Vagina (tissue), 2 donors: ENCODE results near the gene ST6GAL2. TPM values are rescaled to one million over a fixed set of nuclear protein-coding genes. Genes with fewer than 3 reads are reported as not detected.

Experiments used
- DNase-seq, 2 donors: peaks; one replicate each; pipeline ENCODE4 v3.0.0-alpha.2; 2017; ENCODE audit errors: extremely low spot score in 2 of 2
- H3K27ac ChIP-seq: fragments of 200-600 bp; sonication (generic); one replicate; pipeline ENCODE4 v1.5.1; 2019
- H3K27me3 ChIP-seq: fragments of 200-600 bp; sonication (generic); one replicate; pipeline ENCODE4 v1.5.1; 2019
- H3K36me3 ChIP-seq, 2 donors: fragments of 200-600 bp; sonication (generic); one replicate each; pipeline ENCODE4 v1.5.1; 2017 to 2019
- H3K4me1 ChIP-seq: fragments of 200-600 bp; sonication (generic); one replicate; pipeline ENCODE4 v1.5.1; 2019
- H3K4me3 ChIP-seq, 2 donors: fragments of 200-600 bp; sonication (generic); 1 replicate in 1 of 2; 2 replicates in 1 of 2; pipeline ENCODE4 v1.5.1; 2016 to 2019
- H3K9me3 ChIP-seq: fragments of 200-600 bp; sonication (generic); one replicate; pipeline ENCODE4 v1.5.1; 2019
- CTCF ChIP-seq, 3 experiments: fragments of 450-650 bp in 2 of 3; fragments of 200-600 bp in 1 of 3; sonication (generic) in 1 of 3; IDR thresholded peaks; one replicate each; pipeline ENCODE4 v1.5.1; 2017 to 2019; ENCODE audit warnings: antibody characterized with exemption in 3 of 3, mild to moderate bottlenecking in 2 of 3, moderate library complexity in 2 of 3
- POLR2A ChIP-seq, 2 donors: fragments of 450-650 bp; IDR thresholded peaks; one replicate each; pipeline ENCODE4 v1.6.1; 2017; ENCODE audit warnings: antibody characterized with exemption in 2 of 2, mild to moderate bottlenecking in 2 of 2, moderate library complexity in 2 of 2
- POLR2AphosphoS5 ChIP-seq, 2 donors: sonication (generic); formaldehyde crosslinking; IDR thresholded peaks; one replicate each; pipeline ENCODE4 v1.9.0; 2017; ENCODE audit warnings: antibody characterized with exemption in 2 of 2, mild to moderate bottlenecking in 2 of 2, low read depth in 1 of 2; ENCODE audit not compliant: insufficient read depth in 1 of 2
- intact Hi-C: fragments of 100-400 bp; cut with DNase I; formaldehyde crosslinking; loops from one replicate; pipeline ENCODE4 v1.15.1; 2023
- total RNA-seq: library from RNA; depleted of rRNA; stranded (reverse); fragments of >200 nt; gene quantifications from one replicate; pipeline ENCODE4 v1.2.3, GENCODE V29; 2016

Gene ST6GAL2
- total RNA-seq, 1 donor from 2014 or later, result 2.9 TPM

DNA sequence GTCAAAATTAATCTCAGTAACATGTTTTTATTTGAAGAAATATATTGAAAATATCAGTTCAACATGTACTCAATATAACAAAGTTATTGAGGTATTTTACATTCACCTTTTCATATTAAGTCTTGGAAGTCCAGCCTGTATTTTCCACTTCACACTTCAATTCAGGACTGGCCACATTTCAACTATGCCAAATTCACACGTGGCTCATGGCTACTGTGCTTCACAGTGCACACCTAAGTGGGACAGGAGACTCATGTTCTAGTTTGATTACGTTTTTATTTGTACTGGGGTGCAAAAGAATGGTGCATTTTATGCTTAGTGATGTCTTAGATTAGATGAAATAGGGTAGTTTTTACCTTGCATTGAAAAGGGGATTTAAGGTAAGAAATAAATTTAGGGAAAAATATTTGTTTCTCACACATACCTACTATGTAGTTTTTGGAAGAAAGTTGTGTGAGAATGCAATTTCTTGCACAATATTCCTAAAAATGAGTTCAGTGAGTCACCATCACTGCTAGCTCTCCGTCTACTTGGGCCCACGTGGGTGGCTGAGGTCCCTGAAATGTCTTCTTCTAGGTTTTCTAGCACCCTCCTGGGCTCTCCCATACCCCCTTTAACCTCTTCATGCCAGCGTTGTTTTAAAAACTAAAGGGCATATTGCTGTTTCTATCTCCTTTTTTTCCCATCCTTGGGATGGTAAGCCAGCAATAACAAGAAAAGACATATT, 87.0 kb downstream of the ST6GAL2 start:
- TF ChIP-seq POLR2A (IDR thresholded peaks at IDR 0.05) (no peak), POLR2AphosphoS5 (IDR thresholded peaks at IDR 0.05; ENCODE audit: insufficient read depth in 1 of 2, low read depth in 1 of 2) (no peak), CTCF (IDR thresholded peaks at IDR 0.05) (no peak)
- intact Hi-C loops, result no loop called here
- H3K9me3 ChIP-seq, result no peaks in the 10 kb centered on the region
- no peak overlapping the region for H3K4me3 ChIP-seq
- H3K4me1 ChIP-seq, result no peaks in the 10 kb centered on the region
- H3K36me3 ChIP-seq, result no peaks in the 10 kb centered on the region
- DNase-seq, result no peak
- H3K27ac ChIP-seq, result no peak overlapping the region
- no peaks in the 10 kb centered on the region for H3K27me3 ChIP-seq

DNA sequence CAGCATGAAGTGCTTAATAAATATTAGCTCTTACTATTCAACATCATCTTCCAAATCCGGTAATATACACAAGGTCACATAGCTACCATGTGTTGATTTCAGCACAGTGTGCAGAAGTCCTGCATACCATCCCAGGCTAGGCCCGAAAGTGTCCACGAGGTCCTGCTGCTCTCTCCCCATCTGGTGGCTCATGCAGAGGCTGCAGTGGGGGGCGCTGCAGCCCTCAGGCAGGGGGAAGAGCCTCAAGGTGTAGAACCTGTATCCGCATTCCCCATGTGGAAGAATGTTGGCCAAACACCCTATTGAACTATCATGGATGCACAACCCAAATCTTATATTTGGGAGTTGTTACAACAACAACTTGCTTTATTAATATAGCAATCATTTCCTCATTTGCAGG, 88.5 kb downstream of the ST6GAL2 start:
- TF ChIP-seq CTCF (IDR thresholded peaks at IDR 0.05) (no peak), POLR2AphosphoS5 (IDR thresholded peaks at IDR 0.05; ENCODE audit: insufficient read depth in 1 of 2, low read depth in 1 of 2) (no peak), POLR2A (IDR thresholded peaks at IDR 0.05) (no peak)
- Histone ChIP-seq H3K9me3 (no peaks in the 10 kb centered on the region), H3K4me1 (no peaks in the 10 kb centered on the region), H3K27ac (no peak overlapping the region), H3K36me3 (no peaks in the 10 kb centered on the region), H3K4me3 (no peak overlapping the region), H3K27me3 (no peaks in the 10 kb centered on the region)
- no peak for DNase-seq
- intact Hi-C loops, result no loop called here

DNA sequence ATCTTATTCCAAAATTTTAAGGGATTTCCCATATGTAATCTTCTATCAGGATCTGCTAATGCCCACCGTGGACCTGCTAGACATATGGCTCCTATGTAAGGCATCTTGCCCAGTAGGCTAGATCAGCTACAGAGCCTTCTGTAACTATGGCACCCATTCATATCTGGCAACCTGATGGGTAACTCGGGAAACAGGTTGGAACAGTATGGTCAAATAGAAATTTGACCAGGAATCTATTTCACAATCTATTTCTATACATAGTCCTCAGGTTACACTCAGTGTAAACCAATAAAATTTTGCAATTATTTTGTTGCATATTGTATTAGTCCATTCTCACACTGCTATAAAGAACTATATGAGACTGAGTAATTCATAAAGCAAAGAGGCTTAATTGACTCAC, 93.3 kb downstream of the ST6GAL2 start:
- Histone ChIP-seq H3K36me3 (no peaks in the 10 kb centered on the region), H3K27ac (no peak overlapping the region), H3K9me3 (no peaks in the 10 kb centered on the region), H3K4me3 (no peak overlapping the region), H3K27me3 (no peaks in the 10 kb centered on the region), H3K4me1 (no peaks in the 10 kb centered on the region)
- TF ChIP-seq POLR2A (IDR thresholded peaks at IDR 0.05), result no peak
- TF ChIP-seq POLR2AphosphoS5 (IDR thresholded peaks at IDR 0.05; ENCODE audit: insufficient read depth in 1 of 2, low read depth in 1 of 2), result no peak
- no peak for TF ChIP-seq CTCF (IDR thresholded peaks at IDR 0.05)
- intact Hi-C loops, result no loop called here
- no peak for DNase-seq

GRCh38 chr2:106789185-106789584, 96.8 kb downstream of the ST6GAL2 start:
- no peaks in the 10 kb centered on the region for H3K9me3 ChIP-seq
- H3K4me3 ChIP-seq, result no peak overlapping the region
- no peaks in the 10 kb centered on the region for H3K36me3 ChIP-seq
- no peaks in the 10 kb centered on the region for H3K27me3 ChIP-seq
- no peaks in the 10 kb centered on the region for H3K4me1 ChIP-seq
- intact Hi-C loops, result no loop called here
- no peak for DNase-seq
- TF ChIP-seq POLR2A (IDR thresholded peaks at IDR 0.05) (no peak), POLR2AphosphoS5 (IDR thresholded peaks at IDR 0.05; ENCODE audit: insufficient read depth in 1 of 2, low read depth in 1 of 2) (no peak), CTCF (IDR thresholded peaks at IDR 0.05) (no peak)
- no peak overlapping the region for H3K27ac ChIP-seq

DNA sequence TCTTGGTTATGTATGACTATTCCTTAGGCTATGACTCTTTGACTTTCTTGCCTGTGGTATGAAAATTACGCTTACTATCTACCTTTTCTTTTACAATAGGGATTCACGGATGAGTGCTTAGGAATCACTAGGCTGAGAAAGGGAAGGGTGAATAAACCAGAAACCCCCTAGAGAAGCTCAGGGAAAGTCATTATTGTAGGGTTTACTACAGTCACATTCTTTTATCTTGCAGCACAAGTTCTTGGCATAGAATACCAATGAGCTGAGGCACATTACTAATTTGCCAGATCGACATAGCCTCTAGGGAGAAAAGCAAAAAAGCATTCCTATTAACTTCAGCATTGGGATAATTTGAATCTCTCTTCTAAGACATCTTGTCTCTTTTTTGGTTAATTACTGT, 103.3 kb downstream of the ST6GAL2 start:
- Histone ChIP-seq H3K4me1 (no peaks in the 10 kb centered on the region), H3K9me3 (no peaks in the 10 kb centered on the region), H3K27me3 (no peaks in the 10 kb centered on the region), H3K27ac (no peak overlapping the region), H3K36me3 (no peaks in the 10 kb centered on the region), H3K4me3 (no peak overlapping the region)
- DNase-seq, result no peak
- intact Hi-C loops, result no loop called here
- TF ChIP-seq POLR2A (IDR thresholded peaks at IDR 0.05) (no peak), CTCF (IDR thresholded peaks at IDR 0.05) (no peak), POLR2AphosphoS5 (IDR thresholded peaks at IDR 0.05; ENCODE audit: insufficient read depth in 1 of 2, low read depth in 1 of 2) (no peak)
